RPMI8226 (cell line): ENCODE results near the gene STARD13.

ENCODE experiments used
- DNase-seq: peaks from one replicate; pipeline ENCODE4 v3.0.0-alpha.2; 2015

The STARD13 gene

DNA sequence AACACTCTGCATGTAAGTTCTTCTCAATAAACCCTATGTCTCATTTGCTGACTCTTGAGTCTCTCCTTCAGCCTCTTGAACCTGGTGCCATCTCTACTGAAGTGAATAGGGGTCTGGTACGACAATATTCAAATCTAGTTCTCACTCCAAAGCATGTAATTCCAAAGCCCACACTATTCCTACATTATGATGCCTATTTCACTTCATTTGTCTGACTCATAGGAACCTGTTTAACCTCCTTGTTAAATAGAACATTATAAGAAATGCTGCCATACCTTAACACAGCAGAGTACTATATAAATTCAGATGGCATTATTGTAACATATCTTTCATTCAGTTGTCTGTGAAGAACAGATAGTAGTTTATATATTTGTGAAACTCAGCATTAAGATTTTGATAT lies 67.1 kb downstream of the STARD13 start:
- DNase-seq, result no peak

DNA sequence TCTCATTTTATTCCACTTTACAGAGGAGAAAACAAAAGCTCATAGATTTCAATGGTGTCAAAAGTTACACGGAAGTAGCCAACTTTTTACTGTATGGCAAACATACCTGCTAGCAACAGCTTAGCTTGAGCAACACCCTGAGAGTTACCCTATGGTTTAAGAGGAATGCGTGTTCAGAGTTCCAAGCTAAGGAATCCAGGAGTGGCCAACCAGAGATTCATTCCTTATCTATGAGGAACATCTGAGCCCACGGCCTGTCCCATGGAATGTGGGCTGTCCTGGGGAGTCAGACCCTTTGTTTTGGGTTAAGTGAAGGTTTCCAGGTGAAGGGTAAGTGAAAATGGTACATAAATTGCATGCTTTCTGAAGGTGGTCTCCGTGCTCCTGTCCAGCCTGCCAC lies 67.5 kb downstream of the STARD13 start:
- no peak for DNase-seq

DNA sequence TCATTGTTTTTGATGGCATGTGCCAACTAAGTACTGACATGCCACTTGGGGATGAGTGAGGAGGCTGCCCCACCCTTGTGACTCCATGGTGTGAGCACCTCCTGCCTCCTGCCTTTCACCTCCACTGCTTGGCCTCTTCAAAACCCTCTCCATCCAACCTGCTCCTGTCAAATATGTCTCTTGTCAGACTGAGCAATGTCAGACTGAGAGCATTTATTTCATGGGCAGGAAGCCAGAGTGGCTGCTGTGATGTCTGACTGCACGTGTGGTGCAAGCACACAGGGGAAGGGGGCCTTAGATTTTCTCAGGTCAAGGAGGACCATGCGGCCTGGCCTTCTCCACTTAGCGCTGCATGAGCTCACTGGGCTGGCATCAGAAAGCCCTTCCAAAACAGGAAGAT lies 68.3 kb downstream of the STARD13 start:
- no peak for DNase-seq

DNA sequence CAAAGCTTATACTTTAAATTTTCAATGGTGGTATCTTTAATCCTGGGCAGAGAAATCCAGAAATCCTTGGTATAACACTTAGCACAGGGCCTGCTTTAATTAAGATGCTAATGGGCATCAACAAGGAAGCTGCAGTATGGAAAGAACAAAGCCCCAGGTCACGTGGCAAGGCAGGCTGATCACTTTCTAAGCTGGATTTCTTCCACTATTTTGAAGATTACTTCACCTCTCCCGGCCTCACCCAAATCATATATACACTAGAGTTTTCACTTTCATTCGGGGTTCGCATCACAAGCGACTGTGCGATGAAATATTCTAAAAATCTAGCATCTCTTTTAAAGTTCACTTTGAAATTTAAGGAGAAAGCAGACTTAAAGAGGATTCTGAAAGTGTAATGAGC lies 71.8 kb downstream of the STARD13 start:
- no peak for DNase-seq

DNA sequence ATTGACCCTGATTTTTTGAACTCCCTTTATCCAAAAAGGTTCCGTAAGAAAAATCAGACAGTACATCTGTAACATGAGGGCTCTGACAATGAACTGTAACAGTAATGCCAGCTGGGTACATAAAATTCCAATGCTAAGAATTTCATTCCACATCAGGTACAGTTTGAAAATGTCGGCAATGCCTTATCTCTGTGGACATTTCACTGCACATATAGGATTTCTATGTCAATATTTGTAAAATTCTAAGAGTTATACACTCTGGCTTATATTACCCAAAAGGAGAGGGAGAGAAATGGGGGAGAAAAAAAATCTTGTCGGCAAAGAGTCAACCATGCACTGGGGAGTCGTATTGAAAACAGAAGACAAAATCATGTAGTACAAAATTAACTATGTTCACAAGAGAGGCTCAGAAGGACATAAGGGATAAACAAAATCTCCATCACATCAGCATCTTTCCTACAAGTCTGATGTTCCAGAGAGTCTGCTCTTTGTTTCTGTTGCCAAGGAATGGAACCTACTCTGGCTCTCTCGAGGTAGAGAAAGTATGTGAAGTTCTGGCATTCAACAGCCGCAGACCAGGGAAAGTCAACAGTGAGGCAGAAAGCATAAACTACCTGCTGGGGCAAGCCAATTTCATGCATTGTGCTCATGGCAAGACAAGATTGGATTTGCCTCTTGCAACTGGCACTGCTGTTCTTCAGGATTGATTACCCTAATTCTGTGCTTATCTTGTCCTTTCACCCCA lies 72.4 kb downstream of the STARD13 start:
- no peak for DNase-seq

DNA sequence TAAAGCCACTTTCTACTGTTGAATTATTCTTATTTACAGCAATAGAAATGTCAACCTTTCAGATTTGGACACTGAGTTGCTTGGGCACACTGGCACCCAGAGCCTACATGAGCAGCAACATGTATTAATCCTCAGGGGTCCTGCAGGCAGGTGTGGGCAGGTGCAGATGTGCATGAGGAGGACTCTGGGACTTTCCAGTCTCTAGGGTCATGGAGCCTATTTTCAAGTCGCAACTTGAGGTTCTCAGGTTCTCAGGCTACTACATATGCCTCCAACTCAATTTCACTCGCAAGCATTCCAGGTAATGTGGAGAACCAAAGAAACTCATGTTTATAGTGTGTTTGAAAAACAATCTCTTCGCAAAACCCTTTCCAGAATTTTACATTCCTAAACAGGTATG lies 73.2 kb downstream of the STARD13 start:
- no peak for DNase-seq

DNA sequence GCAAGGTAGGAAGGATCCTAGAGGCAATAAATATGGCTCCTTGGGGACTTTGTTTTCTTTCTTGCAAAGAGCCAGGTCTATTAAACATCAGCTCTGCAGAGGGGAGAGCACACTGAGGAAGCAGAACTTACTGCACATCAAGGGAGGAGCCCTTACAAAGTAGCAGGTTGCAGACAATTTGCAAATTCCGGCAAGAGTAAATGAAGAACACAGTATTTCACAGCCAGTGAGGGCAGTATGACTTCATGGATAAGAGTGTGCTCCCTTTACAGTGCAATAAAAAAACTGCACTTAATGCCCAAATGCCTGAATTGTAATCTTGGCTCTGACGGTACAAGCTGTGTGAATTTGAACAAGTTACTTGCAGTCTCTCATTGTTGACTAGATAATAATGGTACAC lies 75.5 kb downstream of the STARD13 start:
- no peak for DNase-seq

DNA sequence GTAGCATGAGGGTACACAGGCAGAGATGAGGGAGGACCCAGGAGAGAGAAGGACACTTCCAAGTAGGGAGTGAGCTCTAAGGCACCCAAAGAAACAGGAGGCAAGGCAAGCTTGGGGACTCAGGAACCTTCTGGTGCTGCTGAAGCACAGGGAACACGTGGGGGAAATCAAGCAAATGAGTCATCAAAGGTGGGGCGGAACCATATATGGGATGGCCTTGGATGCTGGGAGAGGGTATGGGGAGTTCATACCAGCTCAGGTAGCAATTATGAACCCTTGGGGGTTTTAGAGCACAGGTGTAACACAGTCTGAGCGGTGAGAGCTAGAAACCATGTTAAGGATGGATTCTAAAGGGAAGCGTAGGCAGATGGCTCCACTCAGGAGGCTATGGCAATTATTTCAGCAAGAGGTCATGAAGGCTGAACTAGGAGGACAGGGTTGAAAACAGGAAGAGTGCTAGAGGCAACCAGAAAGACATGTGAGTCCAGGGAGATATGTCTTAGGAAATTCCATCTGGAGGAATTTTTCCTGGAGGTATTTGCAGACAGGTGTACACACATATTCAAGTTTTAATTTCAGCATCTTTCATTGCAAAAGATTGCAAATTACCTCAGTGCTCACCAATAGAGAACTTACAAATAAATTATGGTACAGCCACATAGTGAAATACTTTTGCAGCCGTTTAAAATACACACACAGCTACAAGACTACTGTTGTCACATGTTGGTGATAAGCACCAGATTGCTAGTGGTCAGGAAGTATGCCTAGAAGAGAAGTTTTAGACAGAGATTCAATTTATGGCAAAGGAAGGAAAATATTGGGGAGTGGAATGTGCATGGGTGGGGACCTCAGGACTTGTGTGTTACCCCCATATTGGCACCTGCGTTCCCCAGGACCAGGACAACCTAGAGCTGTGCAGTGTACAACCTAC lies 77.0 kb downstream of the STARD13 start:
- DNase-seq, result no peak

DNA sequence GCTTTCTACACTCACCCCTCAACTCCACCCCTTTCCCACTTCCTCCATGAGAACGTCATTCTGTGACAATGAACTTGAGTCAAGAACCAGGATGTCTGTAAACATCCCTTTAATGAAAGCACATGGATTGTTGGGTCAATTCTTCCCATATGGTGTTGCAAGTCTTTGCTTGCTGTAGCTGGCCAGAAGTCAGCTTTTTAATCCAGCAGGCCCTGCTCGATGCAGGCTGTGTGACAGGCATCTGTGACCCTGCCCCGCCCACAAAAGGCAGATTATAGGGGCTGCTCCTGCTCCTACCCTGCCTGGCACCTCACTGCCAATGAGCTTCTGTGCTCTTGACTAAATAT lies 78.0 kb downstream of the STARD13 start:
- no peak for DNase-seq

DNA sequence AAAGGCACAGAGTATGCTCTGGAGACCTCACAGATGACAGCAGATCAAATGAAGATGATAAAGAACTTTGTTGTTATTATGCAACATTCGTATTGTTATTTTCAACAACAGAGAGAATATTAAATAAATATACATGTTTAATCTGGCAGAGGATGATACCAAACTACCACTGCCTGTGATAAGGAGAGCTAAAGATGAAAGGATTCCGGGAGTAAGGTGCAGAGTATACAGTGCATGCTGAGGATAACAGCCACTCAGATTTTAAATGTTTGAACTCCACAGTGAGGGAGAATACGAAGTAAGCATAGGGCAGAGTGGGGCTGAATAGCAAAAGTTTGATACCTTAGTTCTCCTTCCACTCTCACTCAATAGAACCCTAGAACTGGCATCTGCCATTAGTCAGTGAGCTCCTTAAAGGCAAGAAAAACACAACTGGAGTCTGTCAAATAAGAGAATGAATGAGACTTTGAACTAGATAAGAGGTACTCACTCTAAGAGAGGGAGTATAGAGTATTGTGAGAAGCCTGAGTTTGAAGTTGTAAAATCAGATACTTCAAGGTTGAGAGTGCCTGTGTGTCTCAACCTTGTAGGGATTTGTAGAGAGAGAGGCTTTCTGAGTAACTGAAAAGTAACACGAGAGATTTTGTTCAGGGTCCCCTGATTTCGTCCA lies 78.5 kb downstream of the STARD13 start:
- no peak for DNase-seq

DNA sequence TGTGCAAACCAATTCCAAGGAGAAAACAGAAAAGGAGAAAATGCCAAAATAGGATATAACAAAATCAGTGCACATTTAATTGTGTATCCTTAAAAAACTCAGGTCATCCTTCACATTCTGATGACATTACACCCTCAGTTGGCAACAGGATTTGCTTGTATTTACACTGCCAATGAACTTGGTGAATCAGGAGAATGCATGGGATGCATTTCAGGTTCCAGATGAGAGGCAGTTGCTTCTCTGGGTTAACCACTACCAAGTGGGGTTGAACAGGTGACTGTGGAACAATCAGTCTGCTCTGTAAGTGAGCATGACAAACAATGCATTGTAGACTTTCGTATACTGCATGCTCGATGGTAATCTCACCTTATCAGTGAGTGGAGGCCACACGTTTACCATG lies 79.1 kb downstream of the STARD13 start:
- DNase-seq, result no peak

DNA sequence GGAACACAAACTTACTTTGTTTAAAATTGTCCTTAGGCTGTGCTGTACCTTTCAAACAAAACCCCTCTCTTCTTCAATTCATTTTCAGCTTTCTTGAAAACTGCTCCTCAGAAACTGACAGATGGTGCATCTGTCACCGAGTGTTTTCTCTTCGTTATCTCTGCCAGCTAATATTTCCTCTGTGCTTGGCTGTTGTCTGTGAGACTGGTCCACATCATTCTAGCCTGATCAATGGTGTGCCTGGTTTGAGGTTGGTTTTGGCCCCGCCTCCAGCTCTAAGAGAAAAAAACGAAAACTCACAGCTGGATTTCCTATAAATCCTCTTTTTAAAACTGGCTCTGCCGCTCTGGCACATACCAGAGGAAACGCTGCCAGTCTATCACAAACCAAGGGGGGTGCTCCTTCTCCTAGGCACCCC lies 79.7 kb downstream of the STARD13 start:
- DNase-seq, result no peak

DNA sequence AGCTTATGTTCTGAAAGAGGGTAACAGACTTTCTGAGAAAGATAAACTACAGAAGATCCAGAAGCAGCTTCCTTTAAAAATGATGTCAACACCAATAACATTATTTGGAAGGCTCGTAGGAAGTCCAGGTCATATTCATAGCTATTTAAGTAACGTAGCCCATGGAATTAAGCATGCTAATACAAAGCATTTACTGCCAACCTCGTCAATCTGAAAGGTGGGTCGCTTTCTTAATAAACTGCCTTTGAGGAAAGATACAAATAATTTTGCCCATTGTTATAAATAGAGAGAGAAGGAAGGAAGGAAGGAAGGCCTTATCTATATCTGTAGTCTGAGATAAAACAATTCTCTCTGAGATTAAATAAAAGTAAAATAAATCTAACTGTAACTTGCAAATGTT lies 80.3 kb downstream of the STARD13 start:
- DNase-seq, result no peak

DNA sequence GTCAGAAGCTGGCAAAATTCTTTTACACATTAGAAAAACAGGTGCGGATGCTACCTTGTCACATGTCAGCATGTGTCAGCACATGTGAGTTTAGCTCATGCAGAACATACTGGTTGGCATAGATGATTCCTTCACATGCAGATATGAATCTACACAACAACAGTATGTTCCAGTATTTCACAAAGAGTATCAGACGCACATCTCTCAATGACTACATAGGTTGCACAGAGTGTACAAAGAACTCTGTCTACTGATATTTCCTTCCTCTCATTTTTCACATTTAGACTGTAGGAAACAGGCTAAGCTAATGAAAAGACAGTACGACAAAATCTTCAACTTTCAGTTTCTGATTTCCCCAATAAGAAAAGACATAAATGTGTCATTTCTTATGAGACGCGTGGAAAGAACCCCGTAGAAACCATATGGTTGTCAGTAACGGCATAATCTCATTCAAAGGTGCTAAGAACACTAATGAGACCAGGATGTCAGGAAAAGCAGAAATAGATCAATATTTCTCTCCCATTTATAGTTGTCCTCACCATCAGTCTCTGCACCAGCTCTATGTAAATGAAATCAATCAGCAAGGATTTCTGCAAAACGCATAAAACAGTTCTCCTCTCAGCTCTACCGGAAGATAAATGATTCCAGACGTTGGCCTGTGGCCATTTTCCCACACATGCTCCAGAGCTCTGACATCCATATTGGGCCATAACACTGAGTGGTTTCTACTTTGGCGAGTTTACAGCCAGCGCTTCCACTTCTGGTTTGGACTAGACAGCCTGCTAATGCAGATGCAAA lies 81.2 kb downstream of the STARD13 start:
- DNase-seq, result no peak

DNA sequence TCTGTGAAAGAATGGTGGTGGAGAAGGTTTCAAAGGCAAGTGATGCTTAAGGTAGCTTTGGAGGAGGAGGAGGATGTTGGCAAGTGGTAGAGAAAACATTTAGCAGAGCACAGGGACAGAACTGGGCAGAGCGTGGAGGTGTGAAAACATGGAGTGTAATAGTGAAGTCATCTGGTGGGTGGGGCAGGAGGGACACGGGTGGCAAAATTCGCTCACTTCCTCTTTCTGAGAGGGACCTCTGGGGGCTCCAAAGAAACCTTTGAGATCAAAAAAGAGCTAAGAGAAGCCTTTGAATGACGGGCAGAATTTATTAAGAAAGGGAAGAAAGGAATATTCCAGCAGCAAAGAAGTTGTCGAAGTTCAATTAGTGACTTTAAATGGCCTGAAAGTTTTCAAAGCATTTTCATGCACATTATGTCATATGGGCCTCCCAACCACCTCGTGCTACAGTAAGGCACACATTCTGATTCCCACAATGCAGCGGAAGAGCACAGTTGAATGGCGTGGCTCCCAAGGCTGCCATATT lies 82.8 kb downstream of the STARD13 start:
- no peak for DNase-seq

DNA sequence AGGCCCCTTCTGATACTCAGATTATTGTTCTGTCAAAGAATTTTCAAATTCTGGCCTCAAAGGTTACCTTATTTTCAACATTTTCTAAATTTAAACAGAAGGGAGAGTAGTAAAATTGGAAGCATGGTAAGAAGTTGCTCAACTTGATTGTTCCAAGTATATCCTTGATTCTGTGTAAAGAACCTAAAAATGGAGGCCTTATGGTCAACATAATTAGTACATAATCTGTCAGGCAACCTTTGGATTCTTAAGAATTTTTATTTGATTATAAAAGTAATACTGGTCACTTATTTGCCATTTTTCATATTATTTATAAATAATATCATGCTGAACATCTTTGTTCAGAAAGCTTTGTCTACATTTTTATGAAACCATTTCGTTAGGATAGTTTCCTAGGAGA lies 83.9 kb downstream of the STARD13 start:
- no peak for DNase-seq

DNA sequence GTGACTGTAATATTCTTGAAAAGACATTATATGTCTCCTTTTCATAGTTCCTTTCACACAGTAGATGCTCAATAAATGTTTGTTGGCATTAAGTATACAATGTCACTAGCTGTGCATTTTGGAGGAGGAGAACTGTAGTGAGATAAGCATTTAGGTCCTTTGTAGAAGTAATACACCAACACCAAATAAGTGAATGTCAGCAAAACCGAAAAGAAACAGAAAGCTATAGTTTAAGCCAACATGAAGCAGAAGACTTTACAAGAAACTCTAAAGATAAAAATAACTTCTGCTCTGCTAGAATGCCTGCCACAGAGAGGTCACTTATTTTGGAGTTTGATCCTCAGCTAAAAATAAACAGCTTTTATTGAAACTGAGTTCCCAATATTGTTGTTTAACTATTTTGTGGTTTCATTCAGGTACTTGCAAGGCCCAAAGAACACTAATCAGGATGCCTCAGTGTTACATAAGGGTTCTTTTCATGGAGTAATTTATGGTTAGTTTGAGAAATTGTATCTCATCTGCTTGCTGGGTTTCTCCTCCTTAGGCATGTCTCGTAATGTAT lies 86.2 kb downstream of the STARD13 start:
- DNase-seq, result no peak

DNA sequence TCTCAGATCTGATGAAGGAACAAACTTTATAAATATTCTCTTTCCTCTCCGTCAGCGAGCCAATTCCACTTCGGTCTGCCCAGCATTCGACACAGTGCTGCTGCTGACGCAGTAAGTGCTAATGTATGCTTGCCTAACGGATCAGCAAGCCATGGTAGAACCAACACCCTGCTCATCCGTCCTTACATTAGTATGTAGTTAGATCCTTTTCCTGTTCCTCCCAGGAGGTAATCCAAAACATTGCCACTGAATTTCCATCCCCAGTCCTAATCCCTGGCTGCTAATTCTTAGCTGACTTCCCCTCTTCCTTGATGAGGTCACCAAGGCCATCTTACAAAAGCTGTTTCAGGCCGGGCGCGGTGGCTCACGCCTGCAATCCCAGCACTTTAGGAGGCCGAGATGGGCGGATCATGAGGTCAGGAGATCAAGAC lies 88.0 kb downstream of the STARD13 start:
- no peak for DNase-seq

DNA sequence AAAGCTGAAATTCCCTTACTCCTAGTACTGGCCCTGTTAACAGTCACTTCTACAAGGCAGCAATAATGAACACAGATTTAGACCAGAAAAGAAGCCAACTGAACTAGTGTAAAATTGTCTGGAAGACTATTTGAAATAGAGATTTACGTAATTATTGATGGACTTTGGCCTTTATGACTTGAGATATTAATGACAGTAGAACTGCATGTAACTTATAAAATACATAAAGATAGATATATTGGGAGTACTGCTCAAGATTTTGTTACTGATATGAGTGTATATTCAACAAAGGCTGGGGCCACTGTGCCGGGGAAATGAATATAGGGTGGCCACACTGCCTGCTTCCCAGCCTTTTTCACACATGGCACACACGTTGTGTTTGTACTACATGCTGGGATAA lies 88.8 kb downstream of the STARD13 start:
- no peak for DNase-seq

DNA sequence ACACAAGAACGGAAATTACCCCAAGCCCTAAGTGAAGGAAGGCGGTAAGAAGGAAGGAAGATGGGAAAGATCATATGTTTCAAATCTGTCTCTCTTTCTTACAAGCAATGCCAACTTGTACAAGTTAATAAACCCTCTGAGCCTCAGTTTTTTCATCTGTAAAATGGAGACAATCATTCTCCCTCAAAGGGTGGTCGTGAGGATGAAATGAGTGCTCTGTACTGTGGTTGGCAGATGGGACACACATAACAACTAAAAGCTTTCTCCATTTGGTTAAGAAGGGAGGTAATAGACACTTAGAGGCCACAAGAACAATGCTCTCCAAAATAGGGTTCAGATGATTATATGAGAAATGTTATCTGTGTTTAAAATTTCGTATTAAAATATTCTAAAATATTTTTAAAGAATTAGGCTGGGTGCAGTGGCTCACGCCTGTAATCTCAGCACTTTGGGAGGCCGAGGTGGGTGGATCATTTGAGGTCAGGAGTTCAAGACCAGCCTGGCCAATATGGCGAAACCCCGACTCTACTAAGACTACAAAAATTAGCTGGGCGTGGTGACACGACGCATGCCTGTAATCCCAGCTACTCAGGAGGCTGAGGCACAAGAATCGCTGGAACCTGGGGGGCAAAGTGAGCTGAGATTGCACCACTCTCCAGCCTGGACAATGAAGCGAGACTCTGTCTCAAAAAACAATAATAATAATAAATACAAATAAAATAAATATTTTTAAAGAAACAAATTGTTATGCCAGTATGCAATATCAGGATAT lies 89.7 kb downstream of the STARD13 start:
- DNase-seq, result no peak
